Endometrial microvascular endothelial cells (primary cell): ENCODE results near the gene NAXE. TPM values are rescaled to one million over a fixed set of nuclear protein-coding genes. Genes with fewer than 3 reads are reported as not detected.
"Not testable (repeated sequence)": the region's sequence is repeated elsewhere in the genome, so short reads cannot be mapped to it uniquely, and the experiment has no call there.

Experiments used
- in situ Hi-C: cut with HindIII; loops from 2 replicates; pipeline ENCODE4 v1.10.0; 2017; ENCODE audit warnings: low sequenced_read_pairs, low pct_unique_long_range_greater_than_20kb; ENCODE audit errors: inconsistent ontology term
- total RNA-seq: library from RNA; depleted of rRNA; stranded (reverse); fragments of >200 nt; gene quantifications from one replicate; pipeline ENCODE4 v1.2.3, GENCODE V29; 2015; ENCODE audit errors: inconsistent ontology term

The NAXE gene
- total RNA-seq, 1 donor from 2014 or later = 92.0 TPM

- in situ Hi-C loops = no loop called here
Measured at GRCh38 chr1:156560585-156561163, 30.9 kb upstream of the NAXE start.

GRCh38 chr1:156565519-156565918, 26.1 kb upstream of the NAXE start:
- in situ Hi-C loops = no loop called here

- in situ Hi-C loops = no loop called here
Measured at GRCh38 chr1:156566436-156566835, 25.1 kb upstream of the NAXE start.

GRCh38 chr1:156571261-156571852, 20.2 kb upstream of the NAXE start:
- in situ Hi-C loops = no loop called here

GRCh38 chr1:156571919-156572662, 19.5 kb upstream of the NAXE start, which contains the start of gene IQGAP3:
Gene IQGAP3, minus strand, starts transcription at chr1:156572565. Its CDS starts 36 bp downstream, at chr1:156572529.
- in situ Hi-C loops = no loop called here

GRCh38 chr1:156572663-156573018, 18.9 kb upstream of the NAXE start:
- in situ Hi-C loops = no loop called here

- in situ Hi-C loops = no loop called here
Measured at GRCh38 chr1:156574039-156574633, 17.4 kb upstream of the NAXE start.

GRCh38 chr1:156577550-156577949, 14.0 kb upstream of the NAXE start:
- in situ Hi-C loops = no loop called here

- in situ Hi-C loops = no loop called here
Measured at GRCh38 chr1:156578055-156578454, 13.5 kb upstream of the NAXE start.

- in situ Hi-C loops = no loop called here
Measured at GRCh38 chr1:156579472-156579871, 12.1 kb upstream of the NAXE start, which contains the start of gene TTC24. Gene TTC24, plus strand, starts transcription at chr1:156579723. Its CDS starts 1,642 bp downstream, at chr1:156581365.

- in situ Hi-C loops = no loop called here
Measured at GRCh38 chr1:156581661-156582387, 9.8 kb upstream of the NAXE start.

- in situ Hi-C loops = no loop called here
Measured at GRCh38 chr1:156582388-156583017, 9.1 kb upstream of the NAXE start.

- in situ Hi-C loops = no loop called here
Measured at GRCh38 chr1:156583821-156584622, 7.6 kb upstream of the NAXE start.

GRCh38 chr1:156584813-156585212, 6.8 kb upstream of the NAXE start:
- in situ Hi-C loops = no loop called here

GRCh38 chr1:156586323-156586722, 5.3 kb upstream of the NAXE start:
- in situ Hi-C loops = no loop called here

- in situ Hi-C loops = no loop called here
Measured at GRCh38 chr1:156586892-156587477, 4.6 kb upstream of the NAXE start.

- in situ Hi-C loops = not testable (repeated sequence)
Measured at GRCh38 chr1:156587927-156588326, 3.6 kb upstream of the NAXE start.

GRCh38 chr1:156589546-156589945, 2.0 kb upstream of the NAXE start:
- in situ Hi-C loops = no loop called here
